GM21526 (cell line): Measurements from ENCODE around the gene TSHZ2.

Experiments
- ATAC-seq: cut with Tn5 transposase; IDR thresholded peaks from one replicate; pipeline ENCODE4 v1.9.1; 2021; ENCODE audit warnings: moderate library complexity; ENCODE audit not compliant: unreplicated experiment, low FRiP score

Gene TSHZ2

DNA sequence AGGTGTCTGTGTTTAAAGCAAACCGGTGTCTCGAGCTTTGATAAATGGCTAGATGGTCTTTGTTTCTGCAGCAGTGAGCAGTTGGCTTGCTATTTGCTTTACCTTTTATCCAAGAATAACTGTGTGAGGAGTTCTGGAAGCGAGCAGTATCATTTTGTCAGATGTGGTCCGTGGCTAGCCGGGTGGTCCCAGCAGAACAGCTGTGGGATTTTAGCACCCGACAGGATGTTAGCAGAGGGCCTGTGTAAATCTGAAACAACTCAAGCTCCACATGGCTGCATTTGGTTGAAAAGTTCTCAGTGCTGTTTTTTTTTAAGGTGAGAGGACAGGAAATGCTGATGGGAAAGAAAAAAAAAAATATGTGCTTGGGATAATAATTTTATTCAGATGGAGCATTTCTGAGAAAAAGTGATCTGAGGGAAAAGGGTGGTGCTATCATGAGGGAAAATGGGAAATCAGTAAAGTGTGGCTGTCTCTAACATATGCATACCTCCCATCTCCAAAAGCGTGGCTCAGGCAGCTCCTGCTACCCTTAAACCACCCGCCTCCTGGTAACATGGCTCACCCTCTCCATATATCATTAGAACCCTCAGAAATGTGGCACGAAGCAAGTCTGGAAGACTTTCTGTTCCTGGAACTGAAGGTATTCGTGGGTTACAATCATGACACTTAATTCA lies 215.4 kb downstream of the TSHZ2 start:
- no peak for ATAC-seq

GRCh38 chr20:53190225-53190624 lies 218.1 kb downstream of the TSHZ2 start:
- ATAC-seq: no peak

DNA sequence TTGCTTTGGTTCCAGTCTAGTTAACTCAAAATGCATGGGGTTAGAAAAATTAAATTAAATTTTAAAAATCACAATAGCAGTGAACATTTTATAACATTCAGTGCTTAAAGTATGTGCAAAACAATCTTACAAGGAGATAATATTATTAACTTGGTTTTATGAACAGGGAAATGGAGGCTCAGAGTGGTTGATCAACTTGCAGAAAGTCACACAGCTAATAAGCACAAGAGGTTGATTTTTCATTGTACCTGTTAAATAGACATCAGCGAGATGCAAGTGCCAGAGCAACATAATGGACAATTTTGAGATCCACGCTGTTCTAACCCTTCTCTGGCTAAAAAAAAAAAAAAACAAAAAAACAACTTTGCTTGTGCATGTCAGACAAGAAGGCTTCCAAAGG lies 219.8 kb downstream of the TSHZ2 start:
- ATAC-seq: no peak

DNA sequence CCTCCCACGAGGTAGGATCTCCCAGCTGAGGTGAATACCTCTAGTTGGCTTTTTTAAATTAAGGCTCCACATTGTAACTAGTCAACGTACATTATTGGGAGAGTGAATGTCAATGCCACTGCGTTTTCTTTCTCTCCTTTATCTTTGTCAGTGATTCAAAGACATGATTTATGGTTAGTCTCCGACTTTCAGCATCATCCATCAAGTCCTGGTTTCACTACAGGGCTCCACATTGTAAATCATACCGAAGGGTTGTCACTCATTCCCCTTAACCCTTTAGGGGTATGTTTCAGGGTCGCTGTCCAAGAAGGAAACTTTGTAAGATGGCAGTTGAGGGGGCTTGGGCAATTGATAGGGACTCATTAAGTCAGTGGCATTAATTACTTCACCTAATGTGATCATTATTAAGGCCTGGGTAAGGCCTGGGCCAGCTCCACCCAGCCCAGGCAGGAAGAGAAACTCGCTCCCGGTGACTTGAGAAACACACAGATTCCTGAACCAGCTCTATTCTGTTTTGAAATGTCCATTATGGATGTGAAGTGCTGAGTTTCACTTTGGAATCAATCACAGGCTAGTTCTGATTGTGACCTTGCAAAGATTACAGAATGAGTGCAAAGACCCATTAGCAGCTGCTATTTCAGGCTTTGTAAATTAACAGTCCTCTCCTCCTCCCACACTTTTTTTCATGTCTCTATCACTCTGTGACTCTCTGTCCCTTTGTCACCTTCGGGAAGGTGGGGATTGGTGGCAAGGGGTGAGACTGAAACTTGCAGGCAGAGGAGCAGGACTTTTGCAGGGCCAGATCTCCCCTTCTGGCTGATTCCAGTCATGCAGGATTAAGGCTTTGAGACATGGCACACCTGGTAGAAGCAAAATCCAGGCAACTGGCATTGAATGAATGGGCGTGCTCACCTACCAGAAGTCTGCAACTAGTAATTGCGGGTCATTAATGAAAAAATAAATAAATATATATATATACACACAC lies 222.4 kb downstream of the TSHZ2 start:
- no peak for ATAC-seq

DNA sequence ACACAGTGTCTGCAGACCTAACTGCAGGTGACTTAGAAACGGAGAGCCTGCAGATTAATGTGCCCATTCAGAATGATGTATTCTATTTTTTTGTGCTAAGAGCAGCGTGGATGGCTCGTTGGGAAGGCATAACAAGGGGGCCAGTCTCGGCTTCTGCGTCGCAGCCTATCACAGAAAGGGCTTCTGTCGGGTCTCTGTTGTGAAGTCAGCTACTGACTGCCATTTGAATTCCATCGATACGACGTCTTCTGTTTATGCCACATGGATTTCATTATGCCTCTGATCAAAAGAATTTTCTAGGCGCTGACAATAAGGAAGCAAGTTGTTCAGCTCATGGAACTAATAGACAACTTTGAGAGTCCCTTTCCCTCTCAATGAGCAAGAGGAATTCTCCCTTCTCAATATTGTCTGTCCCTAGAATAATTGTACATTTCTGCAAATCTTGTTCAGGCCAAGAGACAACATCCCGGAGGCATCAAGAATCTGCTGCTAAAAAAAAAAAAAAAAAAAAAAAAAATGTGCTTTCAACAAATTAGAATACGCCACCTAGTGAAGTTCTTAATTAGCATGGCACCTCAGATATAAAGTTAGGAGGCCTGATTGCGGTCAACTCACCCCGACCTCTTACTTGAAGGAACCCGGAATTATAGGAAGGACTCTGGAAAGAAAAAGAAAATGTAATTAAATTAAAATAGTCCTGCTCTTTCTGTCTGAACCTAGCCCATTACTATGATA lies 223.9 kb downstream of the TSHZ2 start:
- ATAC-seq: no peak

GRCh38 chr20:53201588-53201987 lies 229.4 kb downstream of the TSHZ2 start:
- ATAC-seq: no peak

DNA sequence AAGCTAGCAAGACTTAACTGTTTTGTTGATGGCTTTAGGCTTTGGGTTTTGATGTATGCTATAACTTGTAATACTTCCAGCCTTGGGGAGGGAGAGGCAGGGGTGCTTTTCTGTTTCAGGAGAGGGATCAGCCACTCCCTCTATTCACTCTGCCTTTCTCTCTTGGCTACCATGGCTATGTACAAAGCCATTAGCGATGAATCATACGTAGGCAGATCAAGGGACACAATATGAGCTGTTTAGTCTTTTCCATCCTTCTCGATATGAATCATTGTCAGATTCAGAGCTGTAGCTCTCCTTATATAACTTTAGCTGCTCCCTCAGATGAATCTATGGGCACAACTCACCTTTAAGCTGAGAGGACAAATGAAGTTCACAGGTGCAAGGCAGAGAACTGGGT lies 230.6 kb downstream of the TSHZ2 start:
- ATAC-seq: no peak

DNA sequence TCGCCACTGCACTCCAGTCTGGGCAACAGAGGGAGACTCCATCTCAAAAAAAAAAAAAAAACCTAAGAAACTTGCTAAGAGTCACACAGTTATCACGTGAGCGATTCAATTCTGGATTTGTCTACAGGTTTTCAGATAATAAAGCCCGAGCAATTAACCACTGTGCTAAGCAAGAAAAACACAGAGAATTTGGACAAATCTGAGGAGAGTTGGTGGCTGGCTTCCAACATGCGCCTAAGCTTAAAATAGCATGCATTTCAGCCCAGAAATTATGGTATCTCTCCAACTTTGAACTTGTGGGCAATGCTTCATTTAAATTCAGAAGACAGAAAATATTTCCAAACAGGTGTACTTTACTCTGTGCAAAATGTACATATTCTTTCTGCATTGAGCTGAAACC lies 232.9 kb downstream of the TSHZ2 start:
- ATAC-seq: no peak

DNA sequence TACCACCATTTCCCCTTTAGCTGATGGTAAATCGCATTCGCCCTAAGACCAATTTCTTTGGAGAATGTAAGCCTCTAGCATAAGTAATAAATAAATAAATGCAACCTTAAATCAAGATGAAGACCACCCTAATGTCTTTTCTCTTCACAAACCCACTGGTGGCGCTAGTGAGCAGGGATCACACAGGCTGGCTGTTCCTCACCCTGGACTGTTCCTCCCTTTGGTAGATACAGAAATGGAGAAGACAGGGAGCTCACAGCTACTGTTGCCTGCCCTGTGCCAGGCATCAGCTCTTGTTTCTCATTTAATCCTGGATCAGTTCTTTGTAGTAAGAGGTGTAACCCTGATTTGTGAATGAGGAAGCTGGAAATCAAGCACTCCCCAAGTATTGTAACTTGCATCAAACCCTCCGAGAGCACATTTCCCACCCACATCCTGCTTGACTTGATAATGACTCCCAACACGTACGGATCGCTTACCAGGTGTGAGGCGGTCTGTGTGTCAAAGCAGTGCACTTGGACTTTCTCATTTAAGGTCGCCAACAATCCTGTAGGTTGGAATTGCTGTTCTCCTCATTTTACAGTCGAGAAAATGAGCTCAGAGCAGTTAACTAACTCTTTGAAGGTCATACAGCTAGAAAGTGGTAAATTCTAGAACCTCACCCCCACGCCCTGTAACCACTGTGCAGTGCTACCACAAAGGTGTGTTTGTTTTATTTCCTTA lies 236.1 kb downstream of the TSHZ2 start:
- no peak for ATAC-seq

- ATAC-seq: no peak
Measured at GRCh38 chr20:53210041-53210440, 237.9 kb downstream of the TSHZ2 start.

DNA sequence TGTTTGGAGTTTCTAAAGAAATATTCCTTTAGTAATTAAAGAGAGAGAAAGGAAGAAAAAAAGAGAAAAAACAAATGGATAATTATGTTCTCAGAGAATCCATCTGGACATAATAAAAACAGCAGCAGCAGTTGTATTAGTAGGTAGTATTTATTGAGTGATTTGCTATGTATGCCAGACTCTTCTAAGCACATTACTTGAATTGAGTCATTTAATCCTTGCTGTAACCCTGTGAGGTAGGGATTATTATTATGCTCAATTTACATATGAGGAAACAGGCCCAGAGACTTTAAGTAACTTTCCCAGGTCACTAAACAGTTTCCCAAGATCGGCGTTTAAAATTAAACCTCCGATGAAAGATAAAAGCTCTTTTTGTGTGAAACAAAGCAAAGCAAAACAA lies 238.8 kb downstream of the TSHZ2 start:
- ATAC-seq: no peak

GRCh38 chr20:53212018-53212417 lies 239.9 kb downstream of the TSHZ2 start:
- ATAC-seq: no peak

- no peak for ATAC-seq
Measured at GRCh38 chr20:53214392-53214791, 242.2 kb downstream of the TSHZ2 start.

- no peak for ATAC-seq
Measured at GRCh38 chr20:53215166-53215565, 243.0 kb downstream of the TSHZ2 start.

GRCh38 chr20:53216478-53216855 lies 244.3 kb downstream of the TSHZ2 start:
- ATAC-seq: no peak

- peak; percentile 81 for ATAC-seq
Measured at GRCh38 chr20:53216856-53217576, 244.9 kb downstream of the TSHZ2 start.

DNA sequence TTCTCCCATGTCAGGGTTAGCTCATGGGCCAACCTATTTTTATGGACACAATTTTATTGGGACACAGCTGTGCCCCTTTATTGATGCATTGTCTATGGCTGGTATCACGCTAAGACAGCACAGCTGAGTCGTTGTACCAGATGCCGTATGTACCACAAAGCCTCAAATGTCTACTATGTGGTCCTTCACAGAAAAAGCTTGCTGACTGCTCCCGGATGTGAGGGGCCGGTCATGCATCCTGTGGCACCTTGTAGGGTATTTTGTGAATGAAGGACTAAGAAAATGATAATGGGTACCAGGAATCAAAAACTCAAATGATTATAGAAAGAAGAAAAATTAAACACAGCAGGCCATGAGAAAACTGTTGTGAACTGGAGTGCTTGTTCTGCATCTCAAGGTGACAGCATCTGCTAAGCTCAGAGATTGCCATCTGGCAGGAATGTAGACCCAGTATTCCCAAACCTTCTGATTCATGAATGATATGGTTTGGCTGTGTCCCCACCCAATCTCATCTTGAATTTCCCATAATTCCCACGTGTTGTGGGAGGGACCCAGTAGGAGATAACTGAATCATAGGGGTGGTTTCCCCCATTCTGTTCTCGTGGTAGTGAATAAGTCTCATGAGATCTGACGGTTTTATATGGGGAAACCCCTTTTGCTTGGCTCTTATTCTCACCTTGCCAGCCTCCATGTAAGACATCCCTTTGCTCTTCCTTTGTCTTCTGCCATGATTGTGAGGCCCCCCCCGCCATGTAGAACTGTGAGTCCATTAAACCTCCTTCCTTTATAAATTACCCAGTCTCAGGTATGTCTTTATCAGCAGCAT lies 248.5 kb downstream of the TSHZ2 start:
- no peak for ATAC-seq

GRCh38 chr20:53221731-53222130 lies 249.6 kb downstream of the TSHZ2 start:
- ATAC-seq: no peak

- ATAC-seq: no peak
Measured at GRCh38 chr20:53222416-53222815, 250.3 kb downstream of the TSHZ2 start.
